Mucosa of stomach (tissue), 1 donor: ENCODE data around the gene MFSD6.

Experiments
- H3K27me3 ChIP-seq: one replicate; pipeline ENCODE4 v1.7.0; 2013; ENCODE audit warnings: mild to moderate bottlenecking, low read length; ENCODE audit not compliant: control insufficient read depth, insufficient read depth
- H3K36me3 ChIP-seq: one replicate; pipeline ENCODE4 v1.7.0; 2013; ENCODE audit warnings: low read length; ENCODE audit not compliant: control insufficient read depth, insufficient read depth
- H3K4me1 ChIP-seq: one replicate; pipeline ENCODE4 v1.7.0; 2013; ENCODE audit warnings: mild to moderate bottlenecking, low read length; ENCODE audit not compliant: control insufficient read depth, insufficient read depth
- H3K4me3 ChIP-seq: one replicate; pipeline ENCODE4 v1.7.0; 2013; ENCODE audit warnings: low read length
- H3K9ac ChIP-seq: one replicate; pipeline ENCODE4 v1.7.0; 2013; ENCODE audit warnings: mild to moderate bottlenecking, low read length, moderate library complexity
- H3K9me3 ChIP-seq: one replicate; pipeline ENCODE4 v1.7.0; 2013; ENCODE audit warnings: mild to moderate bottlenecking, low read length, moderate library complexity; ENCODE audit not compliant: control insufficient read depth
- donor health status: Pancreatic carcinoma.

MFSD6 gene

DNA sequence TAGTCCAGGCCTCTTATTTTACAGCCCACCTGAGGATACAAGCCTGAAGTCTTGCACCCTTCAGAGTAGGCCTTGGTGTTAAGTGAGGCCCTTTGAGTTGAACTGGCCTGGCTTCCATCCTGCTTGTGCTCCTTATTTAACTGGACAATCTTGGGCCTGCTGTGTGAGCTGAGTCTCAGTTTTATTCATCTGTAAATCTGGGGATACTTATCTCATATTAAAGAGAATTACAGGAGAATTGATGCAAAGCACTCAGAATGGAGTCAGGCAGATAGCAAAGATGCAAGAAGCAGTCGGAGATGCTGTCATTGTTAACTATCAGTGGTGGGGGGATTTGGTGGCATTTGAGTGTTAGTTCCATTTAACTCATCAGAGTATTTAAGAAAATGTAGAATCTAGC lies 36.8 kb downstream of the MFSD6 start:
- Histone ChIP-seq H3K27me3 (no peaks in the 10 kb centered on the region), H3K9ac (no peak overlapping the region), H3K36me3 (no peaks in the 10 kb centered on the region), H3K4me3 (no peak overlapping the region), H3K4me1 (peaks cover 6% of the 10 kb centered on the region), H3K9me3 (no peaks in the 10 kb centered on the region)

- no peaks in the 10 kb centered on the region for H3K27me3 ChIP-seq
- no peak overlapping the region for H3K4me3 ChIP-seq
- no peaks in the 10 kb centered on the region for H3K36me3 ChIP-seq
- H3K9ac ChIP-seq: no peak overlapping the region
- no peaks in the 10 kb centered on the region for H3K9me3 ChIP-seq
- peaks cover 6% of the 10 kb centered on the region for H3K4me1 ChIP-seq
Measured at GRCh38 chr2:190446193-190446592, 38.0 kb downstream of the MFSD6 start.

GRCh38 chr2:190446750-190447516 lies 38.8 kb downstream of the MFSD6 start:
- no peaks in the 10 kb centered on the region for H3K27me3 ChIP-seq
- no peak overlapping the region for H3K9ac ChIP-seq
- H3K4me3 ChIP-seq: no peak overlapping the region
- H3K9me3 ChIP-seq: no peaks in the 10 kb centered on the region
- no peaks in the 10 kb centered on the region for H3K36me3 ChIP-seq
- H3K4me1 ChIP-seq: peaks cover 6% of the 10 kb centered on the region

GRCh38 chr2:190447766-190448165 lies 39.6 kb downstream of the MFSD6 start:
- no peaks in the 10 kb centered on the region for H3K27me3 ChIP-seq
- no peaks in the 10 kb centered on the region for H3K9me3 ChIP-seq
- no peak overlapping the region for H3K9ac ChIP-seq
- no peak overlapping the region for H3K4me3 ChIP-seq
- peaks cover 6% of the 10 kb centered on the region for H3K4me1 ChIP-seq
- H3K36me3 ChIP-seq: no peaks in the 10 kb centered on the region

DNA sequence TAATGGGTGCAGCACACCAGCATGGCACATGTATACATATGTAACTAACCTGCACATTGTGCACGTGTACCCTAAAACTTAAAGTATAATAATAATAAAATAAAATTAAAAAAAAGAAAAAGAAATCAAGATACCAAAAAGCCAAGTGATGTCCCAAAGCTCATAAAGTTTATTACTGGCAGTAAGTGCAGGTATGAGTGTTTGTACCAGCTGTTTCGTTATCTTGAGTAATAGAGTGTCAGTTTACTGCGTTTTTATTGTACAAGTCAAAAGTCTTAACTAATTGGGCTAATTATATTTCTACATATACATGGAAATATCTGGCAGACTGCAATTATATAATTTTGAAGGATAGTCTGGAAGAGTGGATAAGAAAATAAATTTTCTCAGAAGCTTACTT lies 41.8 kb downstream of the MFSD6 start:
- Histone ChIP-seq H3K9me3 (no peaks in the 10 kb centered on the region), H3K9ac (no peak overlapping the region), H3K36me3 (no peaks in the 10 kb centered on the region), H3K27me3 (no peaks in the 10 kb centered on the region), H3K4me3 (no peak overlapping the region), H3K4me1 (peaks cover 5% of the 10 kb centered on the region)

- Histone ChIP-seq H3K4me3 (no peak overlapping the region), H3K9ac (no peak overlapping the region), H3K36me3 (no peaks in the 10 kb centered on the region), H3K9me3 (no peaks in the 10 kb centered on the region), H3K4me1 (peaks cover under 1% of the 10 kb centered on the region), H3K27me3 (no peaks in the 10 kb centered on the region)
Measured at GRCh38 chr2:190450363-190450762, 42.2 kb downstream of the MFSD6 start.

DNA sequence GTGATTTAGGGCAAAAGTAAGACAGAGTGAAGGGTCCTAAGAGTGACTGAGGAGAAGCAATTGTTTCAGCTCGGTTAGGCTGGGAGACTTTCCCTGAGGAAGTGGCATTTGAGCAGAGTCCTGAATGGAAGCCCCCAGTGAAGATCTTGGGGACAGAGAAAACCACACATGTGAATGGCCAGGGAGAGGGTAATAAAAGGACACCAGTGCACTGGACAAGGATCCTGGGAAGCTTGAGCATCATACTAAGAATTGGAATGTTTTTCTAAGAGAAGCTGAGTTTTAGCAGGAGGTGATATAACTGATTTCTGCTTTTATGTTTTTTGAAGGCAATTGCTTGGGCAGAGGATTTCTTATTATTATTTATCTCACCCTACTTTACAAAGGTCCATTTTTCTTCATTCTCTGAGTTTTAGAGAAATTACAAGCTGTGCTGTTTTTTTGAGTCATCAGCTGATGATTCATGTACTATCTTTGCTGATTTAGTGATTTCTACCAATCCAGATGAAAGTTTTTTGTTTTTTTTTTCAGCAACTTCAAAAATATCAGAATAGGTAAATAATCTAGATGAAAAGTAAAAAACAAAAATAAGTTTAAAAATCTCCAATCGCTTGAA lies 43.5 kb downstream of the MFSD6 start:
- H3K9me3 ChIP-seq: no peaks in the 10 kb centered on the region
- H3K4me3 ChIP-seq: no peak overlapping the region
- no peaks in the 10 kb centered on the region for H3K36me3 ChIP-seq
- no peak overlapping the region for H3K9ac ChIP-seq
- H3K27me3 ChIP-seq: no peaks in the 10 kb centered on the region
- H3K4me1 ChIP-seq: no peaks in the 10 kb centered on the region

DNA sequence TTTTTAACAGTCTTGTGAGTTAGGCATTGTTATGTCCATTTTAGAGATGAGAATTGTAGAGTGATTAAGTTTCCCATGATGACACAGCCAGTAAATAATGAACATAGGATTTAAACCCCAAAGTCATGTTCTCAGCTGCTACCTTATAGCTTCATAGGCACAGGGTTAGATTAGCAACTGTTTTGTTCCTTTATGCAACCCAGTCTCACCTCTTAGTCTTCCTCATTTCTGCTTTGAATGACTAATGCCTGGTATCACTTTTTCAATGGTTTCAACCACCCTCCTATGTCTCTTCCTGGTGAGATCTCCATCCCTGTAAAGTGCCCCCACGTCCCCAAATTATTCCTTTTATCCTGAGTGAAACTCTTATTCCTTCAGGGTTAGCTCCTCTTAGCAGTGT lies 44.3 kb downstream of the MFSD6 start:
- no peaks in the 10 kb centered on the region for H3K4me1 ChIP-seq
- H3K9ac ChIP-seq: no peak overlapping the region
- H3K27me3 ChIP-seq: no peaks in the 10 kb centered on the region
- peaks cover 6% of the 10 kb centered on the region for H3K36me3 ChIP-seq
- no peak overlapping the region for H3K4me3 ChIP-seq
- H3K9me3 ChIP-seq: no peaks in the 10 kb centered on the region

GRCh38 chr2:190454795-190455194 lies 46.6 kb downstream of the MFSD6 start:
- no peak overlapping the region for H3K4me3 ChIP-seq
- H3K36me3 ChIP-seq: peaks cover 6% of the 10 kb centered on the region
- no peaks in the 10 kb centered on the region for H3K27me3 ChIP-seq
- no peaks in the 10 kb centered on the region for H3K4me1 ChIP-seq
- no peak overlapping the region for H3K9ac ChIP-seq
- H3K9me3 ChIP-seq: no peaks in the 10 kb centered on the region

- Histone ChIP-seq H3K27me3 (no peaks in the 10 kb centered on the region), H3K36me3 (peaks cover 6% of the 10 kb centered on the region), H3K4me1 (no peaks in the 10 kb centered on the region), H3K9me3 (no peaks in the 10 kb centered on the region), H3K4me3 (no peak overlapping the region), H3K9ac (no peak overlapping the region)
Measured at GRCh38 chr2:190455358-190456095, 47.4 kb downstream of the MFSD6 start.

GRCh38 chr2:190456833-190457232 lies 48.7 kb downstream of the MFSD6 start:
- Histone ChIP-seq H3K4me1 (no peaks in the 10 kb centered on the region), H3K27me3 (no peaks in the 10 kb centered on the region), H3K9ac (no peak overlapping the region), H3K4me3 (no peak overlapping the region), H3K36me3 (peaks cover 6% of the 10 kb centered on the region), H3K9me3 (no peaks in the 10 kb centered on the region)

GRCh38 chr2:190457256-190457655 lies 49.1 kb downstream of the MFSD6 start:
- H3K27me3 ChIP-seq: no peaks in the 10 kb centered on the region
- peaks cover 6% of the 10 kb centered on the region for H3K36me3 ChIP-seq
- no peaks in the 10 kb centered on the region for H3K4me1 ChIP-seq
- H3K9ac ChIP-seq: no peak overlapping the region
- no peaks in the 10 kb centered on the region for H3K9me3 ChIP-seq
- no peak overlapping the region for H3K4me3 ChIP-seq
